Keratinocyte (primary cell): Measurements from ENCODE around the gene SOSTDC1. TPM values are rescaled to one million over a fixed set of nuclear protein-coding genes. Genes with fewer than 3 reads are reported as not detected.

Experiments used
- DNase-seq: peaks from one replicate; pipeline ENCODE4 v3.0.0-alpha.2; 2011; ENCODE audit warnings: low read depth, missing footprints, low spot score
- FAIRE-seq: peaks from 2 replicates; lab custom pipeline; 2011; peaks lifted over from hg19 to GRCh38; lab: Jason Lieb, UNC
- H2AFZ ChIP-seq: 2 replicates; pipeline ENCODE4 v1.6.0; 2012; ENCODE audit warnings: low read length, control low read depth, inconsistent platforms; ENCODE audit not compliant: control insufficient read depth
- H3K27ac ChIP-seq: 2 replicates; pipeline ENCODE4 v1.5.1; 2011; ENCODE audit warnings: low read length; ENCODE audit not compliant: control insufficient read depth, insufficient read depth
- H3K27me3 ChIP-seq: 3 replicates; pipeline ENCODE4 v1.6.0; 2011; ENCODE audit warnings: low read length; ENCODE audit not compliant: control insufficient read depth, insufficient read depth; ENCODE audit errors: extremely low read depth
- H3K36me3 ChIP-seq, 2 experiments: 2 replicates in 1 of 2; 3 replicates in 1 of 2; pipeline ENCODE4 v1.5.1; 2011; ENCODE audit warnings: low read length in 2 of 2, mild to moderate bottlenecking in 1 of 2; ENCODE audit not compliant: control insufficient read depth in 2 of 2, insufficient read depth in 2 of 2; ENCODE audit errors: extremely low read depth in 1 of 2
- H3K4me1 ChIP-seq: 3 replicates; pipeline ENCODE4 v1.5.1; 2011; ENCODE audit warnings: low read length; ENCODE audit not compliant: control insufficient read depth, insufficient read depth; ENCODE audit errors: extremely low read depth
- H3K4me2 ChIP-seq: 3 replicates; pipeline ENCODE4 v1.6.0; 2011; ENCODE audit warnings: low read depth, low read length; ENCODE audit not compliant: control insufficient read depth, insufficient read depth; ENCODE audit errors: extremely low read depth
- H3K4me3 ChIP-seq, 3 experiments: fragments of 200-600 bp in 1 of 3; sonication (generic) in 1 of 3; 2 replicates in 2 of 3; 3 replicates in 1 of 3; pipeline ENCODE4 v1.5.1; 2011 to 2016; ENCODE audit warnings: low read length in 3 of 3, mild to moderate bottlenecking in 3 of 3, control low read depth in 2 of 3, inconsistent platforms in 1 of 3, low read depth in 1 of 3, mixed read lengths in 1 of 3, mixed run types in 1 of 3, moderate library complexity in 1 of 3; ENCODE audit not compliant: control insufficient read depth in 2 of 3, insufficient read depth in 2 of 3; ENCODE audit errors: extremely low read depth in 1 of 3
- H3K79me2 ChIP-seq: 2 replicates; pipeline ENCODE4 v1.6.0; 2012; ENCODE audit warnings: low read length; ENCODE audit not compliant: control insufficient read depth, insufficient read depth
- H3K9ac ChIP-seq: 3 replicates; pipeline ENCODE4 v1.6.0; 2011; ENCODE audit warnings: low read length; ENCODE audit not compliant: control insufficient read depth, insufficient read depth; ENCODE audit errors: extremely low read depth
- H3K9me1 ChIP-seq: 3 replicates; pipeline ENCODE4 v1.6.0; 2011; ENCODE audit warnings: low read length; ENCODE audit not compliant: control insufficient read depth, insufficient read depth; ENCODE audit errors: extremely low read depth
- H3K9me3 ChIP-seq: 2 replicates; pipeline ENCODE4 v1.5.1; 2012; ENCODE audit warnings: low read depth, low read length; ENCODE audit not compliant: control insufficient read depth
- H4K20me1 ChIP-seq: 3 replicates; pipeline ENCODE4 v1.6.0; 2011; ENCODE audit warnings: low read length; ENCODE audit not compliant: control insufficient read depth, insufficient read depth; ENCODE audit errors: extremely low read depth
- CTCF ChIP-seq, 3 experiments: IDR thresholded peaks in 1 of 3; conservative IDR thresholded peaks in 1 of 3; optimal IDR thresholded peaks in 1 of 3; 2 replicates in 2 of 3; 3 replicates in 1 of 3; pipeline versions ENCODE3 to v1.5.1; 2011; ENCODE audit warnings: low read length in 3 of 3, mild to moderate bottlenecking in 3 of 3, moderate library complexity in 2 of 3, control low read depth in 1 of 3, inconsistent platforms in 1 of 3; ENCODE audit not compliant: insufficient read depth in 2 of 3; ENCODE audit errors: extremely low read depth in 1 of 3
- EZH2 ChIP-seq: IDR thresholded peaks from one replicate; pipeline ENCODE4 v1.6.1; 2012; ENCODE audit warnings: inconsistent platforms, mild to moderate bottlenecking, low read length, moderate library complexity
- dilution Hi-C: fragments of 300-500 bp; cut with MboI; formaldehyde crosslinking; loops from one replicate; pipeline ENCODE4 v1.7.0; 2020; ENCODE audit warnings: low sequenced_read_pairs; ENCODE audit not compliant: extremely low pct_ligation_motif_present
- polyA plus RNA-seq, 5 experiments: library from polyadenylated mRNA; depleted of rRNA in 3 of 5; stranded (reverse) in 3 of 5; stranded (forward) in 1 of 5; unstranded in 1 of 5; fragments of >200 nt; gene quantifications; 1 replicate in 1 of 5; 2 replicates in 3 of 5; 3 replicates in 1 of 5; pipeline versions ENCODE4 v1.2.1 to v1.2.3, GENCODE V29; 2011 to 2012; ENCODE audit warnings: missing spikeins in 2 of 5, low read depth in 1 of 5, low replicate concordance in 1 of 5

SOSTDC1 gene
- polyA plus RNA-seq, 1 donor (not counting 4 experiments of a cell fraction or from before 2014, with no cell fraction given) = 0.31 TPM

- H3K4me1 ChIP-seq = no peaks in the 10 kb centered on the region
- H2AFZ ChIP-seq = no peak overlapping the region
- TF ChIP-seq CTCF (optimal IDR thresholded peaks at IDR 0.05 in 1 of 3, IDR thresholded peaks at IDR 0.05 in 1 of 3, conservative IDR thresholded peaks at IDR 0.05 in 1 of 3; ENCODE audit: extremely low read depth in 1 of 3, insufficient read depth in 2 of 3, low read length in 3 of 3) = no peak
- no peak for TF ChIP-seq EZH2
- no peak for FAIRE-seq
- no peak overlapping the region for H3K4me3 ChIP-seq
- H3K4me2 ChIP-seq = no peak overlapping the region
- DNase-seq = no peak
- no peaks in the 10 kb centered on the region for H3K27me3 ChIP-seq
- H3K9me1 ChIP-seq = no peaks in the 10 kb centered on the region
- H3K36me3 ChIP-seq = no peaks in the 10 kb centered on the region
- H3K79me2 ChIP-seq = no peaks in the 10 kb centered on the region
- dilution Hi-C loops = no loop called here
- no peak overlapping the region for H3K27ac ChIP-seq
- no peaks in the 10 kb centered on the region for H3K9me3 ChIP-seq
- no peaks in the 10 kb centered on the region for H4K20me1 ChIP-seq
- H3K9ac ChIP-seq = no peak overlapping the region
Measured at GRCh38 chr7:16438988-16439387, 26.6 kb downstream of the SOSTDC1 start.

DNA sequence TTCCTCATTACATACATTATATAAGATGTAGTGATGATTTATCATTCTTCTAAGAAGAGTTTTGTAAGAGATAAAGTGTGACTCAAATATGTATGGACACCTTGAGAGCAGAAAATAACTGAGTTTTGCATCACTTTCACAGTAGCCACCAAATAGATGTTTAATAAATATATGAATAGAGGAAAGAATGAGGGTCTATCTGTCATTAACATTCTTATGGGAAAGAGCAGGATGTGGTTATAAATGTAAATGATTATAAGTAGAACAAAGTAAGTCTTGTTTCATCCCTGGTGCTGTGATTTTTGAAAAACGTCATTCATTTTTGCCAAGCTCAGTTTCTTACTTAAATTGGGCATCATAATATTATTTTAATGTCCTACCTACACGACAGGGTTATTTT lies 29.2 kb downstream of the SOSTDC1 start:
- FAIRE-seq = no peak
- Histone ChIP-seq H3K36me3 (no peaks in the 10 kb centered on the region), H3K9ac (no peak overlapping the region), H3K9me3 (no peaks in the 10 kb centered on the region), H3K79me2 (no peaks in the 10 kb centered on the region), H3K27ac (no peak overlapping the region), H4K20me1 (no peaks in the 10 kb centered on the region), H3K4me2 (no peak overlapping the region), H3K27me3 (no peaks in the 10 kb centered on the region), H2AFZ (no peak overlapping the region), H3K4me3 (no peak overlapping the region), H3K9me1 (no peaks in the 10 kb centered on the region), H3K4me1 (no peaks in the 10 kb centered on the region)
- dilution Hi-C loops = no loop called here
- TF ChIP-seq CTCF (optimal IDR thresholded peaks at IDR 0.05 in 1 of 3, IDR thresholded peaks at IDR 0.05 in 1 of 3, conservative IDR thresholded peaks at IDR 0.05 in 1 of 3; ENCODE audit: extremely low read depth in 1 of 3, insufficient read depth in 2 of 3, low read length in 3 of 3) (no peak), EZH2 (no peak)
- DNase-seq = no peak
